Panc1 (cell line): ENCODE measurements around the gene NTN5. TPM values are rescaled to one million over a fixed set of nuclear protein-coding genes. Genes with fewer than 3 reads are reported as not detected.
A peak's percentile ranks its signal among the peaks of the same experiment; 100 is the strongest.

ENCODE experiments used
- ATAC-seq: fragments of 200-7000 bp; cut with Tn5 transposase; 2 replicates; pipeline ENCODE4 v1.9.1; 2020; ENCODE audit warnings: mild to moderate bottlenecking, moderate library complexity
- BruUV-seq: library from RNA; stranded (reverse); fragments of 400-500 nt; replicated peaks from 2 replicates; lab custom pipeline; 2021; lab: Mats Ljungman, UMichigan
- CTCF ChIA-PET: fragments of 300-600 bp; sonication (Branson Sonifier 250); formaldehyde crosslinking; loops from one replicate; lab custom pipeline; 2022; ENCODE audit warnings: antibody characterized with exemption; lab: Charles Lee
- POLR2A ChIA-PET: fragments of 300-600 bp; sonication (Branson Sonifier 250); formaldehyde crosslinking; loops from one replicate; lab custom pipeline; 2022; ENCODE audit warnings: antibody characterized with exemption; lab: Charles Lee
- DNase-seq: peaks from one replicate; pipeline ENCODE4 v3.0.0-alpha.2; 2010; ENCODE audit warnings: low read depth, low spot score
- H3K27ac ChIP-seq: 2 replicates; pipeline ENCODE4 v1.5.1; 2011; ENCODE audit warnings: mild to moderate bottlenecking, low read length, inconsistent platforms
- H3K27me3 ChIP-seq: fragments of 200-500 bp; sonication (Bioruptor generic); 2 replicates; pipeline ENCODE4 v1.6.0; 2014; ENCODE audit warnings: low read length, inconsistent platforms; ENCODE audit not compliant: control insufficient read depth, insufficient read depth
- H3K36me3 ChIP-seq: fragments of 200-500 bp; sonication (Bioruptor generic); 2 replicates; pipeline ENCODE4 v1.5.1; 2014; ENCODE audit warnings: inconsistent platforms, mild to moderate bottlenecking, low read length, moderate library complexity; ENCODE audit not compliant: control insufficient read depth, insufficient read depth
- H3K4me1 ChIP-seq: 2 replicates; pipeline ENCODE4 v1.5.1; 2011; ENCODE audit warnings: inconsistent platforms, mild to moderate bottlenecking, low read length, moderate library complexity; ENCODE audit not compliant: control insufficient read depth, insufficient read depth
- H3K4me3 ChIP-seq, 2 experiments: 2 replicates each; pipeline ENCODE4 v1.5.1; 2011 to 2012; ENCODE audit warnings: low read depth in 2 of 2, low read length in 2 of 2, mild to moderate bottlenecking in 2 of 2, inconsistent platforms in 1 of 2, moderate library complexity in 1 of 2
- H3K9me3 ChIP-seq: fragments of 200-500 bp; sonication (Bioruptor generic); 2 replicates; pipeline ENCODE4 v1.5.1; 2014; ENCODE audit warnings: low read depth, mild to moderate bottlenecking, inconsistent platforms, low read length, moderate library complexity; ENCODE audit not compliant: control insufficient read depth, insufficient read depth
- CTCF ChIP-seq: fragments of 450-650 bp; IDR thresholded peaks from 2 replicates; pipeline ENCODE4 v1.5.1; 2017; ENCODE audit warnings: mild to moderate bottlenecking
- POLR2AphosphoS5 ChIP-seq: IDR thresholded peaks from 2 replicates; pipeline ENCODE4 v1.6.1; 2012; ENCODE audit warnings: mild to moderate bottlenecking, low read depth, low read length, moderate library complexity
- REST ChIP-seq, 2 experiments: IDR thresholded peaks; 2 replicates each; pipeline ENCODE4 v1.6.1; 2011 to 2012; ENCODE audit warnings: low read depth in 2 of 2, control low read depth in 1 of 2, low read length in 1 of 2, mild to moderate bottlenecking in 1 of 2, moderate library complexity in 1 of 2; ENCODE audit not compliant: insufficient read depth in 1 of 2
- SIN3A ChIP-seq: IDR thresholded peaks from 2 replicates; pipeline ENCODE4 v1.6.1; 2012; ENCODE audit warnings: low read depth, mild to moderate bottlenecking, low read length, moderate library complexity, borderline replicate concordance; ENCODE audit not compliant: insufficient read depth
- TCF7L2 ChIP-seq: IDR thresholded peaks from 2 replicates; pipeline ENCODE4 v1.6.1; 2011; ENCODE audit warnings: mild to moderate bottlenecking, low read depth, low read length, inconsistent platforms
- in situ Hi-C: cut with HindIII; loops from 2 replicates; pipeline ENCODE4 v1.10.0; 2016; ENCODE audit warnings: low sequenced_read_pairs, low pct_unique_long_range_greater_than_20kb
- intact Hi-C: fragments of 100-400 bp; cut with micrococcal nuclease; formaldehyde crosslinking; loops from one replicate; pipeline ENCODE4 v1.10.0; 2022; ENCODE audit not compliant: unreplicated experiment
- total RNA-seq: library from RNA; stranded (reverse); gene quantifications from one replicate; pipeline ENCODE4 v1.2.1, GENCODE V29; 2021; ENCODE audit not compliant: unreplicated experiment

Gene NTN5
- total RNA-seq, 1 experiment from 2014 or later, result 0.23 TPM

GRCh38 chr19:48674921-48675824, 2.4 kb upstream of the NTN5 start:
- in situ Hi-C loops, result no loop called here
- no TSS peak for BruUV-seq
- ATAC-seq (peak; percentile 95), DNase-seq (no peak)
- H3K27me3 ChIP-seq, result no peaks in the 10 kb centered on the region
- no peak overlapping the region for H3K27ac ChIP-seq
- CTCF ChIA-PET, result interaction anchor here (0.6 to 0.7 kb wide), 2 partner anchors 29 to 318 kb away, joined by 3 to 4 read pairs; partner anchors contain the start of genes CA11 and GYS1
- no peaks in the 10 kb centered on the region for H3K9me3 ChIP-seq
- intact Hi-C loops, result no loop called here
- H3K4me3 ChIP-seq, result no peak overlapping the region
- TF ChIP-seq CTCF, result peak; percentile 89
- TF ChIP-seq SIN3A, result no peak
- TF ChIP-seq TCF7L2, result peak; percentile 53; the same call in 1 of the 2 replicates
- no peaks in the 10 kb centered on the region for H3K36me3 ChIP-seq
- H3K4me1 ChIP-seq, result no peaks in the 10 kb centered on the region
- POLR2A ChIA-PET, result no interaction called here

GRCh38 chr19:48674216-48674809, 1.5 kb upstream of the NTN5 start:
- intact Hi-C loops (no loop called here), in situ Hi-C loops (no loop called here)
- ChIA-PET POLR2A (no interaction called here), CTCF (interaction anchor here (0.7 kb wide), 1 partner anchor 112 kb away, joined by 5 read pairs; no protein-coding TSS in a partner anchor)
- Histone ChIP-seq H3K27ac (no peak overlapping the region), H3K9me3 (no peaks in the 10 kb centered on the region), H3K36me3 (no peaks in the 10 kb centered on the region), H3K4me1 (no peaks in the 10 kb centered on the region), H3K27me3 (no peaks in the 10 kb centered on the region), H3K4me3 (no peak overlapping the region)
- TF ChIP-seq REST (IDR thresholded peaks at IDR 0.05; ENCODE audit: insufficient read depth in 1 of 2, low read depth in 2 of 2, low read length in 1 of 2), result no peak
- TF ChIP-seq TCF7L2, result no peak
- TF ChIP-seq CTCF, result no peak
- TF ChIP-seq POLR2AphosphoS5, result no peak
- no peak for TF ChIP-seq SIN3A
- ATAC-seq, result no peak
- BruUV-seq, result no TSS peak
- no peak for DNase-seq
